Prostate gland (tissue), 2 donors: Measurements from ENCODE around the gene SLC43A2.

Experiments
- CTCF ChIP-seq, 4 experiments: fragments of 200-600 bp in 2 of 4; fragments of 450-650 bp in 2 of 4; sonication (generic) in 2 of 4; IDR thresholded peaks; 1 replicate in 3 of 4; 2 replicates in 1 of 4; pipeline ENCODE4 v1.5.1; 2016 to 2019; ENCODE audit warnings: antibody characterized with exemption in 4 of 4, mild to moderate bottlenecking in 2 of 4, moderate library complexity in 2 of 4
- POLR2A ChIP-seq: fragments of 450-650 bp; IDR thresholded peaks from one replicate; pipeline ENCODE4 v1.6.1; 2016; ENCODE audit warnings: antibody characterized with exemption, mild to moderate bottlenecking
- POLR2AphosphoS5 ChIP-seq: sonication (generic); formaldehyde crosslinking; IDR thresholded peaks from one replicate; pipeline ENCODE4 v1.6.1; 2017; ENCODE audit warnings: antibody characterized with exemption

GRCh38 chr17:1563786-1564613 is 64.6 kb downstream of the SLC43A2 start:
- no peak for TF ChIP-seq POLR2AphosphoS5
- no peak for TF ChIP-seq CTCF (IDR thresholded peaks at IDR 0.05)
- TF ChIP-seq POLR2A, result no peak
